ENCODE results near the gene FIGNL2. TPM values are rescaled to one million over a fixed set of nuclear protein-coding genes. Genes with fewer than 3 reads are reported as not detected.

The FIGNL2 gene
- total and polyA plus RNA-seq, 2 of the 13 experiments (the other 11 are each of a cell fraction or from before 2014, with no cell fraction given), result 0.82 to 1.00 TPM

DNA sequence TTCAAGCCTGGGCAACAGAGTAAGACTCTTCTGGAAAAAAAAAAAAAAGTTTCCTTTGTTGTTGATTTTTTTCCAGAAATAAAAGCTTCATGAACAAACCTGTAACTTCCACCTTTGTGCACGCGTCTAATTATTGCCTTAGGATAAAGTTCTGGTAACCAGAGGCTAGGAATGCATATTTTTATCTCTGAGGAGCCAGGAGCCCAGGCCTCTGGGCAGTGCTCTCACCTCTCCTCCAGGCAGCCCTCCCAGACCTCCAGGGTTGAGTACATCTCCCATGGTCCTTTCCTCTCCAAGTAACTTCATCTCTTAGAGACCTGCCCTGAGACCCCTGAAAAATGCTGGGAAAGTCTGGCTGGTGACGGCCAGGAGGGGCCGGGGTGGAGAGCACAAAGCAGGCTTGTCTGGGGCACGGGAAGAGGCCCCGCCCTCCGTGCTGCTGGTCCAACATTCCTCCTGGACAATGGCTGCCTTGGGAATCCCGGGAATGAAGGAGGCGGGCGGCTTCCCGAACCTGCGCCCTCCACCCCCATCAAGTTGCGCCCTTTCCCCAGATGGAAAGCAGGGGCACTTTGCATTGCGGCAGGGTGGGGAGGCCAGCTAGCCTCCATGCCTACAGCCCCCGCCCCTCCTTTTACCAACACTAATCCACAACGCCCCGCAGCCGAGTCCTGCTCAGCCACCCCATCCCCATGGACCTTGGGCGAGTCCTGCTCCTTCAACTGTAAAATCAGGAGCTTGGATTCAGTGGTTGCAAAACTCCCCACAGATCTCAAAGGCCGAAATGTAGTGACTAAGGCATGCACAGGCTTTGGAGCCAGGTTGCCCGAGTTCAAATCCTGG, 7.3 kb upstream of the FIGNL2 start (continued):
- no peak for TF ChIP-seq FOXC1 (CRISPR knock-in tag; IDR thresholded peaks at IDR 0.05; ENCODE audit: borderline replicate concordance)
- TF ChIP-seq ZFP1 (CRISPR knock-in tag; IDR thresholded peaks at IDR 0.05), result no peak
- TF ChIP-seq NFIB (CRISPR knock-in tag; IDR thresholded peaks at IDR 0.05; ENCODE audit: borderline replicate concordance), result no peak
- TF ChIP-seq TARDBP (CRISPR knock-in tag; IDR thresholded peaks at IDR 0.05), result no peak
- no peak for TF ChIP-seq SP1 (IDR thresholded peaks at IDR 0.05)
- TF ChIP-seq SP1 (CRISPR knock-in tag; IDR thresholded peaks at IDR 0.05), result no peak
- no peak for TF ChIP-seq STAT5B (CRISPR knock-in tag; IDR thresholded peaks at IDR 0.05)
- TF ChIP-seq, protein P1, sequence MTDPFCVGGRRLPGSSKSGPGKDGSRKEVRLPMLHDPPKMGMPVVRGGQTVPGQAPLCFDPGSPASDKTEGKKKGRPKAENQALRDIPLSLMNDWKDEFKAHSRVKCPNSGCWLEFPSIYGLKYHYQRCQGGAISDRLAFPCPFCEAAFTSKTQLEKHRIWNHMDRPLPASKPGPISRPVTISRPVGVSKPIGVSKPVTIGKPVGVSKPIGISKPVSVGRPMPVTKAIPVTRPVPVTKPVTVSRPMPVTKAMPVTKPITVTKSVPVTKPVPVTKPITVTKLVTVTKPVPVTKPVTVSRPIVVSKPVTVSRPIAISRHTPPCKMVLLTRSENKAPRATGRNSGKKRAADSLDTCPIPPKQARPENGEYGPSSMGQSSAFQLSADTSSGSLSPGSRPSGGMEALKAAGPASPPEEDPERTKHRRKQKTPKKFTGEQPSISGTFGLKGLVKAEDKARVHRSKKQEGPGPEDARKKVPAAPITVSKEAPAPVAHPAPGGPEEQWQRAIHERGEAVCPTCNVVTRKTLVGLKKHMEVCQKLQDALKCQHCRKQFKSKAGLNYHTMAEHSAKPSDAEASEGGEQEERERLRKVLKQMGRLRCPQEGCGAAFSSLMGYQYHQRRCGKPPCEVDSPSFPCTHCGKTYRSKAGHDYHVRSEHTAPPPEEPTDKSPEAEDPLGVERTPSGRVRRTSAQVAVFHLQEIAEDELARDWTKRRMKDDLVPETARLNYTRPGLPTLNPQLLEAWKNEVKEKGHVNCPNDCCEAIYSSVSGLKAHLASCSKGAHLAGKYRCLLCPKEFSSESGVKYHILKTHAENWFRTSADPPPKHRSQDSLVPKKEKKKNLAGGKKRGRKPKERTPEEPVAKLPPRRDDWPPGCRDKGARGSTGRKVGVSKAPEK (CRISPR knock-in tag; IDR thresholded peaks at IDR 0.05; ENCODE audit: borderline replicate concordance), result no peak
- no peak for TF ChIP-seq GTF2F1 (IDR thresholded peaks at IDR 0.05; ENCODE audit: low read length)
- TF ChIP-seq RXRB (CRISPR knock-in tag; IDR thresholded peaks at IDR 0.05; ENCODE audit: borderline replicate concordance), result no peak
- TF ChIP-seq, protein P2, sequence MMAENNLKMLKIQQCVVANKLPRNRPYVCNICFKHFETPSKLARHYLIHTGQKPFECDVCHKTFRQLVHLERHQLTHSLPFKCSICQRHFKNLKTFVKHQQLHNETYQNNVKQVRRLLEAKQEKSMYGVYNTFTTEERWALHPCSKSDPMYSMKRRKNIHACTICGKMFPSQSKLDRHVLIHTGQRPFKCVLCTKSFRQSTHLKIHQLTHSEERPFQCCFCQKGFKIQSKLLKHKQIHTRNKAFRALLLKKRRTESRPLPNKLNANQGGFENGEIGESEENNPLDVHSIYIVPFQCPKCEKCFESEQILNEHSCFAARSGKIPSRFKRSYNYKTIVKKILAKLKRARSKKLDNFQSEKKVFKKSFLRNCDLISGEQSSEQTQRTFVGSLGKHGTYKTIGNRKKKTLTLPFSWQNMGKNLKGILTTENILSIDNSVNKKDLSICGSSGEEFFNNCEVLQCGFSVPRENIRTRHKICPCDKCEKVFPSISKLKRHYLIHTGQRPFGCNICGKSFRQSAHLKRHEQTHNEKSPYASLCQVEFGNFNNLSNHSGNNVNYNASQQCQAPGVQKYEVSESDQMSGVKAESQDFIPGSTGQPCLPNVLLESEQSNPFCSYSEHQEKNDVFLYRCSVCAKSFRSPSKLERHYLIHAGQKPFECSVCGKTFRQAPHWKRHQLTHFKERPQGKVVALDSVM (CRISPR knock-in tag; IDR thresholded peaks at IDR 0.05), result 0 out of 2 replicates have a peak, but pooled peaks have one; percentile 23
- no peak for TF ChIP-seq RXRA (CRISPR knock-in tag; IDR thresholded peaks at IDR 0.05)
- TF ChIP-seq ZNF234 (CRISPR knock-in tag; conservative IDR thresholded peaks at IDR 0.05), result no peak
- no peak for TF ChIP-seq ZNF326 (CRISPR knock-in tag; IDR thresholded peaks at IDR 0.05; ENCODE audit: borderline replicate concordance)
- peak; percentile 75 for TF ChIP-seq YY1 (IDR thresholded peaks at IDR 0.05; ENCODE audit: insufficient read depth, insufficient replicate concordance, low read depth, low read length)
- TF ChIP-seq TEAD3 (CRISPR knock-in tag; optimal IDR thresholded peaks at IDR 0.05; ENCODE audit: borderline replicate concordance), result peak; percentile 84
- no peak for TF ChIP-seq E2F5 (CRISPR knock-in tag; conservative IDR thresholded peaks at IDR 0.05)
- no peak for TF ChIP-seq ZNF816 (CRISPR knock-in tag; IDR thresholded peaks at IDR 0.05; ENCODE audit: borderline replicate concordance)
- peak; percentile 56; the same call in 1 of the 2 replicates for TF ChIP-seq HNF4G (IDR thresholded peaks at IDR 0.05; ENCODE audit: borderline replicate concordance, low read depth, low read length)
- TF ChIP-seq HNF4G (CRISPR knock-in tag; IDR thresholded peaks at IDR 0.05; ENCODE audit: borderline replicate concordance, low read depth), result no peak
- TF ChIP-seq AHR (CRISPR knock-in tag; IDR thresholded peaks at IDR 0.05), result no peak
- no peak for TF ChIP-seq MIER2 (CRISPR knock-in tag; IDR thresholded peaks at IDR 0.05)
- no peak for TF ChIP-seq GABPA (IDR thresholded peaks at IDR 0.05; ENCODE audit: low read depth, low read length)
- TF ChIP-seq GABPA (CRISPR knock-in tag; IDR thresholded peaks at IDR 0.05; ENCODE audit: low read depth), result no peak
- TF ChIP-seq HOXA9 (CRISPR knock-in tag; IDR thresholded peaks at IDR 0.05; ENCODE audit: borderline replicate concordance), result no peak
- no peak for TF ChIP-seq ZNF136 (CRISPR knock-in tag; IDR thresholded peaks at IDR 0.05; ENCODE audit: low read depth)

Measured in HepG2 (cell line).